Hematopoietic multipotent progenitor cell treated with erythropoietin and hydrocortisone succinate and interleukin-3 and kit ligand, for 4 days (in vitro differentiated cells): ENCODE data around the gene EPOP.

Experiments
- DNase-seq: peaks from one replicate; pipeline ENCODE4 v3.0.0-alpha.2; 2015

The EPOP gene

DNA sequence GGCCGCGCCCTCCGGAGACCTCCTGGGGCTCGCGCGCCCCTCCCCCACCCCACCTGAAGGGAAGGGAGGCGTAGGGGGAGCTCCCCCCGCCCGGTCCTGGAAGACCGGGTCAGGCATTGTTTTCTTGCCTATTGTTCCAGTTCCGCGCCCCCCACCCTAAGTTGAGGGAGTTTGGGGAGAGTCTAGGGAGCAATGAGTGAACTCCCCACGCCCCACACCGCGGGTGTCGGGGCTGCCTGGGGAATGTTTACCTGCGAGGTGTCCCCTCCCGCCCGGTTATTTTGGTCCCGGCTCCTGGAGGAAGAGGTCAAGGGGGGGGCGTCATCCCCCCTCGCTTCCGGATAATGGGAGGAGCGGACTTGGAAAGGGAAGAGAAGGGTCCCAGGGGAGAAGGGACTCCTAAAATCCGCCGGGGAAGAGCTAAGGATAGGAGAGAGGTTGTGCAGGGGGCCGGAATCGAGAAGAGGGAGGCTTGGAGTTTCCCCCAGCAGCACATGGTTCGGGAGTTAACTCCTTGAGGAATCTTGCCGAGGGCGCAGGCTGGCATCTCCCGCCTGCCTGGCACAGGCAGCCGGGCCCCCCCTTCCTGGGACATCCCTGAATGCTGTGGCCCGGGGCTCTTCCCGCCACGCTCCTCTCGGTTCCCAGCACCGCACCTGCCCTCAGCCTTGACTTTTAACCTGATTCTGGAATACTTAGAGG is 31.2 kb upstream of the EPOP start:
- no peak for DNase-seq

- no peak for DNase-seq
Observed at GRCh38 chr17:38705523-38705802, 30.7 kb upstream of the EPOP start.

DNA sequence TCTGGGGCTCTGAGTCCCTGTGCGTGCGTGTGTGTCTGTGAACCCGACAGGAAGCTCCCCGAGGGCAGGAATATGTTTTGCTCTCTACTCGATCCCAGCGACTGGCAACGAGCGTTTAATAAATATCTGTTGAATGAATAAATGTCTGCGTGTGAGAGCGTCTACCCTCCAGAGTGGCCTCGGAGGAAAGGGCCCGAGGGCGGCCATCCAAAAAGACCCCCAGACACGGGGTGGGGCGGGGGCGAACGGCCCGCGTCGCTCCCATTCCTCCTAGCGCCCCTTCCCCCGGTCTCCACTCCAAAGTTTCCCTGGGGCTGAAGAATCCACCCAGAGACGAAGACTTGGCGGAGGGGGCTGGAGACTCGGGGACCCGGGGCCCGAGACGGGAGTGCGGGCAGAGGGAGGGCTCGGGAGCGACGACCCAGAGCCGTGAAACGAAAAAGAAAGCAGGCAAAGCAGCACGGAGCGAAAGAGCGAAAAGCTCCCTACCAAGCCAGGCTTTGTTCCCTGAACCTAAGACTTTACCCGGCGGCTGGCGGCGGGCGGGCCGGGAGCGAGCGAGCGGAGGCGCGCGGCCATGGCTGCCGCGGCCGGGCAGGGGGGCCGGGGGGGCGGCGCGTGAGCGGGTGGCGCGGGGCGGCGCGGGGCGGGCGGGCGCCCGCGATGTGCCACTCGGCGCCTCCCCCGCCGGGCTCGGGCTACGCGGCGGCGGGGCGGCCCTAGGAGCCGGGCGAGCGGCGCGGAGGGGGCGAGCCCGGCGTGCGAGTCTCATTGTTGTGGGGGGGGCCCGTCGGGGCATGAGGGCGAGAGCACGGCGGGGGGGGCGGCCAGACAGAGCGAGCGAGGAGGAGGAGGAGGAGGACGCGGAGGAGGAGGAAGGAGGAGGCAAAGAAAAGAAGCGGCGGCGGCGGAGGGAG is 30.1 kb upstream of the EPOP start, which contains the start of gene MLLT6:
MLLT6 (plus strand) TSS at position 668 of the 917 bp plus-strand sequence. CDS start 360 bp downstream, outside the sequence.
- DNase-seq: peak; percentile 92

GRCh38 chr17:38703742-38704605 is 29.2 kb upstream of the EPOP start:
- DNase-seq: peak; percentile 94

DNA sequence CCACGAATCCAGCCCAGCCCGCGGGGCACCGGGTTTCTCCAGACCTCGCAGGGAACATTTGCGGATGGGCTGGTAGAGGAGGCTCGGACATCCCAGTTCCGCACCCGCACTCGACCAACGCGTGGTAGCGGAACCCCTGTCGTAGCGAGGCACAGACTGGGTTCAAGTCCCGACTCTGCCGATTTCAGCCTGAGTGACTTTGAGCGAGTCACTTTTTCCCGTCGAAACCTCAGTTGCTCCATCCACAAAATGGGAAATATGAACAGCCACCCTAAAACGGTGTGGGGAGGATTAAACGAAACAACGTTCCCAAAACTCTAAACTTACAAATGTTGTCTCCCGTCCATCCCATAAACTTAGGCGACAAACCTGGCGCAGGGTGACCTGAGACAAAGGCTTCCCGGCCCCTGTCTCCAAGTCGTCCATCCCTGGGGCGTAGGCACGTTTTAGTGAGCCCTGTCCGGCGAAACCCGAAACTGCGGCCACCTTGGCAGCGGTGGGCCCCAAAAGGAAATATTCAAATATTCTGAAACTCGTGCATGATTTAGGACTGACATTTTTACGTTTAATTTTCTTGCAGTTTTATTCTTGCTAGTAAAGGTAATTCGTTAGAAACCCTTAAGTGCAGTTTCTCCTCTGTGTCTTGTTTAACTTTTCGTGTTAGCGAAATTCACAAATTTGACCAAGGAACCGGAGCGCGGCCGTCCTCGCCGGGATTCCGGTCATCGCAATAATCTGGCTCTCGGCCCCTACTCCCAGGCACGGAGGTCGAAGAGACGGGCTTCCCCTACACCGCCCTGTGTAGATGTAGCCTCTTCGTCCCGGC is 28.4 kb upstream of the EPOP start:
- DNase-seq: peak; percentile 60

DNA sequence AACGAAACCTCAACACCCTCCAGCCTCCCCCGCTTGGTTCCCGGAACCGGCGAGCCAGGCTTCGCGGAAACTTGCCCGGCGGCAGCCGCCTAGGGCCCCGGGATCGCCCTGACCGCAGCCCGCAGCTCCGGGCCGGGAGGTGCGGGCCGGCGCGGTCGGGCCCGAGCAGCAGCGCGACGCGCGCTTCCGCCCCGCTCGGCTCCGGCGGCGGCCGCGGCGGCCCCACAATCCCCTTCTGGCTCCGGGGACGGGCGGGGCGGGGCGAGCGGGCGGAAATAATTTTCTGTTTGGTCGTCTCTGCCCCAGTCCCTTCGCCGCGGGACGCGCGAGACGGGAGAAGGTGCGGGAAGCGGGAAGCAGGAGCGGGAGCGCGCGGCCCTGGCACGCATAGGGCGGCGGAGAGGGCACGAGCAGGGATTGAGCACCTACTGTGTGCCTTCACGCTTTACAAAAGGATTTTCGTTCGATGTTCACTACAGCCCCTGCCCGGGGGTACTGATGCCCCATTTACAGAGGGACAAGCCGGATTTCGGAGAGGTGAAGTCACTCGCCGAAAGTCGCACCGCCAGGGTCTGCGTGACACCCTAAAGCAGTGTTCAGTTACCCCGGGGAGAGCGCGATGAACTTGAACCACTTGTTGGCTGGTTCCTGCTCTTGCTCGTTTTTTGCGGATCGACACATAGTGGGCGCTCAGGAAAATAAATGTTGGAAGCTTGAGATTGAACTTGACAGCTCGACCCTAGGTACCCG is 27.6 kb upstream of the EPOP start:
- peak; percentile 96 for DNase-seq

- peak; percentile 73 for DNase-seq
Observed at GRCh38 chr17:38701504-38702165, 26.9 kb upstream of the EPOP start.

DNA sequence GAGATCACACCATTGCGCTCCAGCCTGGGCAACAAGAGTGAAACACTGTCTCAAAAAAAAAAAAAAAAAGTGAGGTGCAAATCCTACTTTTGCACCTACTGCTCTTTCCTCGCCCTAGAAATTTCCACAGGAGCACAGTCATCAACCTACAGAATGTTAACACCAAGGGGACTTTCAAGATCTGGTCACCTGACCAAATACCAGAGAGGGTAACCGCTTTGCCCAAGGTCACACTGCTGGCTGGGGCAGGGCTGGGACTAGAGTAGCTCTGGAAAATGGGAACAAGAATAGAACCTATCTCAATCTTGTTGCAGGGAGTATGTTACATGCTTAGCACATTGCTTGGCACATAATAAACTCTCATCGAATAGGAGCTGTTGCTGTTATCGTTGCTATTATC is 24.0 kb upstream of the EPOP start:
- no peak for DNase-seq

DNA sequence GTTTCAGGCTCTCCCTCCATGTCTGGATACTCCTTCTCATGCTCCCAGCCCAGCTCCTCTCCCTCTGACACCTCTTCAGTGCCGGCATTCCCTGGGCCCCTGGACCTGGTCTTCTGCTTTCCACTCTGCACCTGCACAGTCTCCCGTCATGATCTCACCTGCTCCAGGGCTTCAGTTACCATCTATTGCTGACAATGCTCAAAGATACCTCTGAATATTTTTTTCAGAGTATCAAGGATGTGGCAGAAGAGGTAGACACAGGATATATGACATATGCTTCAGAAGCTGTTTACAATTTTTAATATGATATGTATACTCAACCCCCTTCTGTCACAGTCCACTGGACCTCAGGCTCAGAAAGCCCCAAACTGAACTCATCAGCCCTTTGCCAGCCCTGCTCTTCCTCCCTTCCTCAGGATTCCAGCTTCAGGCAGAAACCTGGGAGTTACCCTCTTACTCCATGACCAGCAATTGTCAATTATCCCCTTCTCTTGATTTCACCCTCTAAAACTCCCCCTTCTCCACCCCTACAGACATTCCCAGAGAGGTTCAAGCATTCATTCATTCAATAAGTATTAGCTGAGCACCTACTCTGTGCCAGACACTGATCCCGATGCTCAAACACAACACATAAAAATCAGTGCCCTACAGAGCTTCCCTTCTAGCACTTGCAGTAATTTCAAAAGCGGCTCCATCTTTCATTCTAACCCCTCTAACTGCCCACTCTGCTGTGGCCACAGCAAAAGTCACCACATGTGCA is 22.5 kb upstream of the EPOP start:
- DNase-seq: no peak

GRCh38 chr17:38693700-38694329 is 19.1 kb upstream of the EPOP start:
- DNase-seq: no peak

DNA sequence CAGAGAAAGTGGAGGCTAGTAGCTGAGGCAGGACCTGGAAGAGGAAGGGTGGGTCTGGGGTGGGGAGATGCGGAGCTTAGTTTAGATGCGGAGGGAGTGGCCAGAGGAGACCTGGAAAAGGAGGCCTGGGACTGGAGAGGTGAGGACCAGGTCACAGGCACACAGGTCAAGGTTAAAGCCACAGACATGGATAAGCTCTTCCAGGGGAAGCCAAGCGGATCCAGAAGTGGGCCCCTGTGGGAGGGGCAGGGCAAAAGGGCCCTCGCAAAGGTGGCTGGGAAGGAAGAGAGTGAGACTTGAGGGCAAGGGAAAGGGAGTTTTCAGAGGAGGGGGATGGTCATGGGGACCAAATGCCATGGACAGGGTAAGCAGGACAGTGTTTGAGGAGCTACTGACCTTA is 16.4 kb upstream of the EPOP start:
- DNase-seq: no peak

DNA sequence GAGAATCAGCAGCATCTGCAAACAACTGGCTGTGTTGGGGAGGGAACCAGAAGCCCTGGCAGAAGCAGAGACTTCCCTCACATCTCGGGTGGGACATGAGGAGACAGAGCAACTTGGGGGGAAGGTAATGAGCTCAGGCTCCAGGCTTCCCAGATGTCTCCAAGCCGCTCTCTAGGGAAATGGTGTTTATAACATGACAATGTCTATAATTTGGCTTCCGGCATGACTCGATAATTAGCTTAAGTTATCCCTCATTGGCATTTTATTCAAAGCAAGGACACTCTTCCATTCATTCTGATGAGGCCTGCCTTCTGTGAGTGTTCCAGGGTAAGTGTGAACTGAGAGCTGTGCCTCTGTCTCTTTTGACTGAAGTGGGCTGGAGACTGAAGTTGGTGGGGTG is 15.6 kb upstream of the EPOP start:
- no peak for DNase-seq

- DNase-seq: no peak
Observed at GRCh38 chr17:38687286-38687685, 12.5 kb upstream of the EPOP start.

DNA sequence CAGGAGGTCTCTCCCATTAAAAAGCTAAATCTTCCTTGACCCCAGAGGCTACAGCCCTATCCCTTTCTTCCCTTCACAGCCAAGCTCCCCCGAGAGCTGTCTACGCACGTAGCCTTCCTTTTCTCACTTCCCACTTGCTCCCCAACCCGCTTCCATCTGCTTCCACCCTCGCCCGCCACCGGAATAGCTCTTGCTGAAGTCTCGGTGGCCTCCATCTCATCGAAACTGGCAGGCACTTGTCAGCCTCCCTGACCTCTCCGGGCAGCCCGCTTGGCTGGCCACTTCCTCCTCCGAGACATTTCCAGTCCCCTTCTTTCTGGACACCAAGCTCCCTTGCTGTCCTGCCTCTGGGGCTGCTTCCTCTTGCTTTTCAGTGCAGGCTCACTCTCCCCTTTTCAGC is 10.7 kb upstream of the EPOP start:
- no peak for DNase-seq

- no peak for DNase-seq
Observed at GRCh38 chr17:38681096-38681495, 6.3 kb upstream of the EPOP start.

GRCh38 chr17:38677819-38678218 is 3.1 kb upstream of the EPOP start:
- no peak for DNase-seq

- DNase-seq: peak; percentile 91
Observed at GRCh38 chr17:38676706-38677504, 2.1 kb upstream of the EPOP start.

- DNase-seq: peak; percentile 24
Observed at GRCh38 chr17:38674014-38674748, 576 bp downstream of the EPOP start.
